Duodenal mucosa (tissue), 2 donors: ENCODE data around the gene CCL13.

Source experiments
- H3K27ac ChIP-seq: one replicate; pipeline ENCODE4 v1.7.0; 2013; ENCODE audit warnings: low read depth, low read length
- H3K27me3 ChIP-seq, 2 donors: one replicate each; pipeline ENCODE4 v1.7.0; 2013; ENCODE audit warnings: low read length in 2 of 2, control low read depth in 1 of 2; ENCODE audit not compliant: insufficient read depth in 2 of 2, control insufficient read depth in 1 of 2
- H3K36me3 ChIP-seq, 2 donors: one replicate each; pipeline ENCODE4 v1.7.0; 2013; ENCODE audit warnings: low read length in 2 of 2, control low read depth in 1 of 2; ENCODE audit not compliant: insufficient read depth in 2 of 2, control insufficient read depth in 1 of 2
- H3K4me1 ChIP-seq, 2 donors: one replicate each; pipeline ENCODE4 v1.7.0; 2013; ENCODE audit warnings: low read length in 2 of 2, control low read depth in 1 of 2; ENCODE audit not compliant: insufficient read depth in 2 of 2, control insufficient read depth in 1 of 2
- H3K4me3 ChIP-seq, 2 donors: one replicate each; pipeline ENCODE4 v1.7.0; 2013; ENCODE audit warnings: low read length in 2 of 2, low read depth in 1 of 2
- H3K9ac ChIP-seq, 2 donors: one replicate each; pipeline ENCODE4 v1.7.0; 2013; ENCODE audit warnings: low read length in 2 of 2, low read depth in 1 of 2
- H3K9me3 ChIP-seq, 2 donors: one replicate each; pipeline ENCODE4 v1.7.0; 2013; ENCODE audit warnings: low read length in 2 of 2, control low read depth in 1 of 2; ENCODE audit not compliant: control insufficient read depth in 1 of 2

The CCL13 gene

DNA sequence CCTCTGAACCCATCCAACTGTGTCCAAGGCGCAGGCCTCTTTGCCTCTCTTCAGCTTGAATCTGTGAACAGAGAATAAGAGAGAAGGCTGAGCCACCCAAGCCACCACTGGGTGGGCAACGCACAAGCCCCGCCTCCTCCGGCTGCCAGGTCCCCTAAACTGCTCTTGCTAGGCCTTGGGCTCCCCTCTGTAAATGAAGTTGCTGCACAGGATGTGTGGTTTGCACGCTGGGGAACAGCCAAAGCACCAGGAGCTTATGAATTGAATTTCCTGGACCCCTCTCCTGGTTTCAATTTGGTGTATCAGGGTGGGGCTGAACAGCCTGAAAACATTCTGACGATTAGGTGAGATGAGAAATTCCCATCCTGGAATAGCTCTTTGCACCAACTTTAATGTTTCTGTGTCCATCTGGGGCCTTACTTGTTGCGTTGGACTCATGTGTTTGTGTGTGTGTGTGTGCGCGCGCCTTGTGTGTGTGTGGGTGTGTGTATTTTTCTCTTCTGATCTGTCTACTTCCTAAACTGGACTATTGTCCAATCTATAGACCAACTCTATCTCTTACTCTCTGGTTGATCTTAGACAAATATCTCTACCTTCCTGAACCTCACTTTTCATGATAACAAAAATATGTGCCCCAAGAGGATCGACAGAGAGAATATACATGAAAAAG is 4.5 kb downstream of the CCL13 start:
- no peaks in the 10 kb centered on the region for H3K4me1 ChIP-seq
- H3K27ac ChIP-seq = no peak overlapping the region
- H3K36me3 ChIP-seq = no peaks in the 10 kb centered on the region
- no peak overlapping the region for H3K4me3 ChIP-seq
- H3K9me3 ChIP-seq = no peaks in the 10 kb centered on the region
- H3K27me3 ChIP-seq = no peaks in the 10 kb centered on the region
- H3K9ac ChIP-seq = no peak overlapping the region

DNA sequence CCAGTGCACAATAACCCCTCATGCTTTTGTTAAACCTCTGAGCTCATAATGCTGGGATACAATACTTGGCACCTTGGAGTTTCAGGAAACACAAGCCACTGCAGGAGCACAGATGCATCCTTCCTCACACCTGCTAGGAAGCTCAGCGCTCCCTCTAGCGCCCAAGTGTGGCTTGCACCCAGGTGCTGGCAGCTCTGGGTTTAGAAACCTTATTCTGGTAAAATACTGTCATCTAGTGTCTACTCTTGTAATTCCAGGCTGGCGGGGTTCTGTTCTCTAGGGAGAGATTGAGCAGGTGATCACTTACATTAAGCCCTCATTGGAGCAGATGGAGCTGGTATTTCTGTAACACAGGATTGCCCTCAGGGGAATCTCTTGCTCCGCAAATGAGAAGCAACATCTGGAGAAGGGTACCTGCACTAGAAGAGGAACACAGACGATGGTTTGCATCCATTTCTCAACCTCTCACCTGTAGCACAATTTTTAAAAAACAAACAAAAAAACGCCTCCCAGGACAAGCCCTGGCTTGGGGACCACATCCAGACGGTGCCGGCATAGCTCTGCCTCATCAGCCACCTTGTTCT is 5.3 kb downstream of the CCL13 start:
- Histone ChIP-seq H3K27ac (no peak overlapping the region), H3K36me3 (no peaks in the 10 kb centered on the region), H3K4me3 (no peak overlapping the region), H3K27me3 (no peaks in the 10 kb centered on the region), H3K9me3 (no peaks in the 10 kb centered on the region), H3K4me1 (peaks cover 0 to 2% of the 10 kb centered on the region in 2 donors), H3K9ac (no peak overlapping the region)

DNA sequence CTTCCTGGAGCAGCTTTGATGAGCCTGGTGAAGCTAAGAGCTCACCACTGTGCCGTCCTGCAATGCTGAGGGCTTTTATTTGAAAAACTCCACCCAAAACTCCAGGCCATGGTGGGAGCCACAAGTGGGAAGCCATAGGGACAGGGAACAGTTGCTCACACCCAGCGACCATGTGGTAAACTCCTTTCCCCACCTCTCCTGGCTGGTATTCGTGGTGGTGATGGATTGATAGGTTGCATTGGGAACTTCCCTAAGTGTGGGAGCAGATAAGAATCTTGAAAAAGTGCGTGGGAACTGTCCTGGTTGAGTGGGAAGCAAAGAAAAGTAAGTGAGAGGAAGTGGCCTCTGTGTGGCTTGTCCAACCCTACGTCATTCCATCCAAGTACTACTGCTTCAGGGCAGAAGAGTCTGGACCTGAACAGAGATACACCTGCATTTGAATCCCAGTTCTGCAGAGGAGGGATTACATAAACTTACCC is 6.9 kb downstream of the CCL13 start, which contains the start of gene CCL1:
CCL1 (minus strand) TSS at position 51 of the 479 bp plus-strand sequence. CDS start 72 bp downstream, outside the sequence.
- H3K9ac ChIP-seq = no peak within 1 kb of the TSS
- H3K9me3 ChIP-seq = no peaks in the 10 kb centered on the region
- peaks cover 3 to 4% of the 10 kb centered on the region in 2 donors for H3K4me1 ChIP-seq
- H3K27me3 ChIP-seq = peaks cover 0 to 3% of the 10 kb centered on the region in 2 donors
- no peak within 1 kb of the TSS for H3K27ac ChIP-seq
- H3K4me3 ChIP-seq = no peak within 1 kb of the TSS
- H3K36me3 ChIP-seq = no peaks in the 10 kb centered on the region

DNA sequence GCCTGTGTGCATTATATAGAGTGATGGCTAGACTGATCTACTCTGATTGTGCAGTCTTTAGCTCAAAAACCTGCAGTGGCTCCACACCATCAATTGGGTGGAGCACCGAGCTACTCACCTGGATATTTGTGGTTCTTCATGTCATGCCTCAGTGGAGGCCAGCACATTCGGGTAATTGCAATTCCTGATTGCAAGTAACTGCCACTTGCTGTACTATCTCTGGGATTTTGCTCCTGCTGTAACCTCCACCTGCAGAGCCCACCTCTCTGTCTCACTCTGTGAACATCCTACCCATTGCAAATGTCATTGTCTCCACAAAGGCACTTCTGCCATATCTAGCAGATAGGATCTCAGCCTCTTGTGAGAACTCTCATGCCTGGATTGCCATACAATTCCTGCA is 8.5 kb downstream of the CCL13 start:
- Histone ChIP-seq H3K4me3 (no peak overlapping the region), H3K9me3 (no peaks in the 10 kb centered on the region), H3K36me3 (no peaks in the 10 kb centered on the region), H3K9ac (no peak overlapping the region), H3K27ac (no peak overlapping the region), H3K27me3 (peaks cover 0 to 3% of the 10 kb centered on the region in 2 donors), H3K4me1 (peaks cover 4 to 8% of the 10 kb centered on the region in 2 donors)

DNA sequence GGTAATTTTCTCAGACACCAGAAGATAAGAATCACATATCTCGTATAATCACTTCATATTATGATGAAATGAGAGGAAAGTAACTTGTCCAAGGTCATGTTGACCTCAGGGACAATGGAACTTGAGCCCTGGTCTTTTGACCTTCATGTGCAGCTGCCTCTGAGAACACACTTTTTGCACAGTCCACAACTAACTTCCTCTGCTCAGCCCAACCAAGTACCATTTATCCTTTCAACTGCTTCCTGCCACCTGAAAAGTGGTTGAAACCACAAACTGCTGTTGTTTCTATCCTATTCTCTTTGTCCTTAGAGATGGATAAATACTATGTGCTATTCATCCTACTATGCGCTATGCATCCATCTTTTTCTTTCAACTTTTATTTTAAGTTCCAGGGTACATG is 9.1 kb downstream of the CCL13 start:
- Histone ChIP-seq H3K27me3 (peaks cover 0 to 3% of the 10 kb centered on the region in 2 donors), H3K4me3 (no peak overlapping the region), H3K36me3 (no peaks in the 10 kb centered on the region), H3K9me3 (no peaks in the 10 kb centered on the region), H3K27ac (no peak overlapping the region), H3K9ac (no peak overlapping the region), H3K4me1 (peaks cover 6 to 8% of the 10 kb centered on the region in 2 donors)

DNA sequence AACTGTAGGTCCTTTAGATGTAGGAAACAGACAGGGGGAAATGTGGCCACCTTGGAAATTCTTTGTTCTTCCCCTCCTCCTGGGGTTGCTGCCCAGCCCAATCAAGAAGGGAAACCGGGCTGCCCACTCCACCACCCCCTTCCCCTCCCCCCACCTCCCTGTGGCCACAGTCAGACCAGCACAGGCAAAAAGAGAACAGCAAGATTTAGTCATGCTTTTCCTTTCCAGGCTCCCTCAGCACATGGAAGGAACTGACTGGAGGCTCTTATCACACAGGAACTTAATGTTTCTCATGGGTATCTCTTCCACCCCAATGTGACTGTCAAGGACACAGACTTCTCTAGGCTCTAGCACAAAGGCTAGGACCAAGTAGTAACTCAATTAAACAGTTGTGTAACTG is 9.7 kb downstream of the CCL13 start:
- H3K36me3 ChIP-seq = no peaks in the 10 kb centered on the region
- no peak overlapping the region for H3K9ac ChIP-seq
- H3K9me3 ChIP-seq = no peaks in the 10 kb centered on the region
- no peak overlapping the region for H3K27ac ChIP-seq
- H3K27me3 ChIP-seq = peaks cover 0 to 3% of the 10 kb centered on the region in 2 donors
- peaks cover 7 to 13% of the 10 kb centered on the region in 2 donors for H3K4me1 ChIP-seq
- H3K4me3 ChIP-seq = no peak overlapping the region

DNA sequence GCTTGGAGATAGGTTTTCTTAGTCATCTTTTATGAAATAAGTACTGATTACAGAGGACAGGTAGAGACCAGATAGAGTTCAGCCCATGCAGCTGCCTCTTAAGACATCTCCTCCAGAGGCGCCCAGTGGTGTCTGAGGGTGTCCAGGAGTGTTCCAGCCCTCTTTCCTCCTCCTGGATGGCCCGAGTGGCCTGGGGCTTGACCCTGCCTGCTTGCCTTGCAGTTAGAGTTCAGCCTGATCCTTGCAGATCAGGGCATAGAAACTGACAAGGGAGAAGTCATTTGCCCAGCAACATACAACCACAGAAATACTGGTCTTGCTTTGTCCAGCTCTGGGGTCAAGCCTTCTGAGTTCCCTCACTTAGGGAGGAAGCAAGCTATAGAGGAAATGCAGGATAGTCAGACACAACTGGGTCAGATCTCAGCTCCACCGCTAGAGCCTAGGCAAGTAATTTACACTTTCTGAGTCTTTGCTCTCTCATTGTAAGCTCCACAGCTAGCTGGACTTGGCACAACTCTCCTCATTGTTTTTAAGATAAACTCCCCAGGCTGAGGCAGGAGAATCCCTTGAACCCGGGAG is 10.3 kb downstream of the CCL13 start:
- Histone ChIP-seq H3K9ac (no peak overlapping the region), H3K4me1 (peaks cover 7 to 13% of the 10 kb centered on the region in 2 donors), H3K27ac (no peak overlapping the region), H3K27me3 (peaks cover 0 to 3% of the 10 kb centered on the region in 2 donors), H3K4me3 (no peak overlapping the region), H3K36me3 (no peaks in the 10 kb centered on the region), H3K9me3 (no peaks in the 10 kb centered on the region)

DNA sequence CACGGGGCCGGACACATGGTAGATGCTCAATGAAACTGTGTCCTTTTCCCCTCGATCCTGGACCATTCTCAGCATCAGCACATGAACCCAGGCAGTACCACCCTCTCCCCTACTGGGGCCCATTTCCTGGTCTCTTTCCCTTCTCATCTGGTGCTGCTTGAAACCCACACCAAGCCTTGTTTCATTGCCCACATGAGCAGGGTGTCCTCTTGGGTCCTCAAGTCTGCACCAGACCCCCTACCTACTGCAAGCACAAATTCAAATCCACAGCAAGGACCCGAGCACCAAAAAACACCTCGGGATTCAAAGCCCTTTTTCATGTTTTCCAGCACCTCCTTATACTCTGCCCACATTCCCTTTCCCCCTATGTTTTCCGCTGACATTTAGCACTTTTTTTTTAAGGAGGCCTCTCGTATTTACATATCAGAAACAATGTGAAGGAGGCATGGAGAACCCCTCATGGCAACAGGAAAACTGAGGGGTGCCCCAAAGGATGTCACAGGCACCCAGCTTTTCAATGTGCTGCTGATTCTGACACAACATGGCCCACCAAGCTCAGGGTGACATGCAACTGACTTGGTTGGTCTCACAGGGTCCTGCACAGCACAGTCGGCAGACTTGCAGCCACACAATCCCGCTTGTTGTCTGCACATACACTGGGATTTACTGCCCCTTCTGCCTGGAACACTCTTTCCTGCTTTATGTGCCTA is 11.4 kb downstream of the CCL13 start:
- peaks cover 9 to 13% of the 10 kb centered on the region in 2 donors for H3K4me1 ChIP-seq
- H3K36me3 ChIP-seq = no peaks in the 10 kb centered on the region
- no peak overlapping the region for H3K9ac ChIP-seq
- H3K9me3 ChIP-seq = no peaks in the 10 kb centered on the region
- peaks cover 0 to 3% of the 10 kb centered on the region in 2 donors for H3K27me3 ChIP-seq
- H3K27ac ChIP-seq = no peak overlapping the region
- no peak overlapping the region for H3K4me3 ChIP-seq

DNA sequence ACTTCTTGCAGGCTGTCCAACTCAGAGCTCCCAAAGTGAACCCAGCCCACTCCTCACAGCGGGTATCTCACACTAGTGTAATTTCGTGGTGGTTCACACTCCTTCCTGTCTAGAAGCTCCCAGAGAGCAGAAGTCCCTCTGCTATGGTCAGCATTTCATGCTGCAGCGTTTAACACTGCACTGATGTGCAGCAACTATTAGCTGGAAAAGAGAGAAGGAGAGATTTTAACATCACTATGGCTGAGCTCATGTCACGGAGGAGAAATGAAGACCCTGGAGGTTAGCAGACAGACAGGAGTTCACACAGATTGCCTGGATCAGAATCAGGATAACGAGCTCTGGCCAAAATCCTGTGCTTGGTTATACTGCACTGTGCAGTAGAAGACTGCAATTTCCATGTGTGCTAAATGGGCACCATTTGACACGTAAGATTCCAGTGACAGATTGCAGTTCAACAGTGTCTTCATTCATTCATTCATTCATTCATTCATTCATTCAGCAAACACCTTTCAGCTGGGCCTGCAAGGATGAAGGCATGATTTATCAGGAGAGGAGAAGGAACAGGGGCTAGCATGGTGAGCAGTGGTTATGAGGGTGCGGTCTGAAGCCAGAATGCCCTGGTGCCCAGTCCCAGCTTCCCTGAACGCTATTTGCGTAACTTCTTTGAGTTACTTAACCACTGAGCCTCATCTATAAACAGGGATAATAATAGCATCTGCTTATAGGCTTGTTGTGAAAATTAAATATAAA is 12.1 kb downstream of the CCL13 start:
- Histone ChIP-seq H3K4me3 (no peak overlapping the region), H3K36me3 (no peaks in the 10 kb centered on the region), H3K27ac (no peak overlapping the region), H3K9ac (no peak overlapping the region), H3K9me3 (no peaks in the 10 kb centered on the region), H3K4me1 (peaks cover 9 to 13% of the 10 kb centered on the region in 2 donors), H3K27me3 (peaks cover 0 to 3% of the 10 kb centered on the region in 2 donors)
